SK-N-SH (cell line): Measurements from ENCODE around the gene PCSK5.

ENCODE experiments used
- CHD2 ChIP-seq: fragments of 150-350 bp; IDR thresholded peaks from 2 replicates; pipeline ENCODE4 v1.6.1; 2018; ENCODE audit warnings: low read length; ENCODE audit not compliant: partially characterized antibody
- EZH2phosphoT487 ChIP-seq: fragments of 200-600 bp; sonication (generic); IDR thresholded peaks from 2 replicates; pipeline ENCODE4 v1.6.1; 2017; ENCODE audit warnings: low read depth, mixed run types, mild to moderate bottlenecking, antibody characterized with exemption, moderate library complexity, borderline replicate concordance
- TF ChIP-seq, protein P1 (sequence below): fragments of 200-600 bp; sonication (generic); IDR thresholded peaks from 2 replicates; pipeline ENCODE4 v1.6.1; 2017; ENCODE audit warnings: antibody characterized with exemption, mild to moderate bottlenecking, moderate library complexity

DNA sequence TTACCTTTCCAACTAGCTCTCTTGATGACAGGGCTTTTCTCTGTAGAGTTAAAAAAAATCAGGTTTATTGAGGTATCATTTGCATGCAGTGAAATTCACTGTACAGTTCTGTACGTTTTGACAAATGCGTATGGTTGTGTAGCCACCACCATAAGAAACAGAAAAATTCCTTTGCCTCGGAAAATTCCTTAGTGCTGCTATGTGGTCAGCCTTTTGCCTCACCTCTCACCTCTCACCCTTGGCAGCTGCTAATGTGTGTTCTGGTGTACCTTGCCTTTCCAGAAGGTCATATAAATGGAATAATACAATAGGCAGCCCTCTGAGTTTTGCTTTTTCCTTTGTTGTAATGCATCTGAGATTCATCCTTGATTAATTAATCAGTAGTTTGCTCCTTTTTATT lies 28.4 kb downstream of the PCSK5 start:
- TF ChIP-seq EZH2phosphoT487 (no peak), CHD2 (no peak)
- TF ChIP-seq, protein P1, sequence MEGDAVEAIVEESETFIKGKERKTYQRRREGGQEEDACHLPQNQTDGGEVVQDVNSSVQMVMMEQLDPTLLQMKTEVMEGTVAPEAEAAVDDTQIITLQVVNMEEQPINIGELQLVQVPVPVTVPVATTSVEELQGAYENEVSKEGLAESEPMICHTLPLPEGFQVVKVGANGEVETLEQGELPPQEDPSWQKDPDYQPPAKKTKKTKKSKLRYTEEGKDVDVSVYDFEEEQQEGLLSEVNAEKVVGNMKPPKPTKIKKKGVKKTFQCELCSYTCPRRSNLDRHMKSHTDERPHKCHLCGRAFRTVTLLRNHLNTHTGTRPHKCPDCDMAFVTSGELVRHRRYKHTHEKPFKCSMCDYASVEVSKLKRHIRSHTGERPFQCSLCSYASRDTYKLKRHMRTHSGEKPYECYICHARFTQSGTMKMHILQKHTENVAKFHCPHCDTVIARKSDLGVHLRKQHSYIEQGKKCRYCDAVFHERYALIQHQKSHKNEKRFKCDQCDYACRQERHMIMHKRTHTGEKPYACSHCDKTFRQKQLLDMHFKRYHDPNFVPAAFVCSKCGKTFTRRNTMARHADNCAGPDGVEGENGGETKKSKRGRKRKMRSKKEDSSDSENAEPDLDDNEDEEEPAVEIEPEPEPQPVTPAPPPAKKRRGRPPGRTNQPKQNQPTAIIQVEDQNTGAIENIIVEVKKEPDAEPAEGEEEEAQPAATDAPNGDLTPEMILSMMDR, result no peak
